Transverse colon (tissue), 4 donors: ENCODE data around the gene CBX8. TPM values are rescaled to one million over a fixed set of nuclear protein-coding genes. Genes with fewer than 3 reads are reported as not detected.

ENCODE experiments used
- DNase-seq: peaks from one replicate; pipeline ENCODE4 v3.0.0-alpha.2; 2019
- H3K27ac ChIP-seq, 4 donors: fragments of 200-600 bp; sonication (generic); 2 replicates each; pipeline ENCODE4 v1.5.1; 2016 to 2018; ENCODE audit warnings: inconsistent platforms in 4 of 4
- H3K27me3 ChIP-seq: fragments of 200-600 bp; sonication (generic); 2 replicates; pipeline ENCODE4 v1.5.1; 2017; ENCODE audit warnings: inconsistent platforms
- H3K36me3 ChIP-seq, 4 donors: fragments of 200-600 bp; sonication (generic); 2 replicates each; pipeline ENCODE4 v1.5.1; 2017 to 2019; ENCODE audit warnings: inconsistent platforms in 4 of 4
- H3K4me1 ChIP-seq, 4 donors: fragments of 200-600 bp; sonication (generic); 2 replicates each; pipeline ENCODE4 v1.5.1; 2017 to 2020; ENCODE audit warnings: inconsistent platforms in 4 of 4
- H3K4me3 ChIP-seq, 4 donors: fragments of 200-600 bp; sonication (generic); 1 replicate in 1 of 4; 2 replicates in 3 of 4; pipeline versions ENCODE4 v1.5.1 to v1.6.1; 2017 to 2019; ENCODE audit warnings: inconsistent platforms in 4 of 4
- H3K9me3 ChIP-seq, 2 donors: fragments of 200-600 bp; sonication (generic); 2 replicates each; pipeline ENCODE4 v1.5.1; 2017 to 2019; ENCODE audit warnings: inconsistent platforms in 2 of 2
- CTCF ChIP-seq, 5 experiments: fragments of 200-600 bp in 3 of 5; fragments of 450-650 bp in 2 of 5; sonication (generic) in 3 of 5; IDR thresholded peaks; 1 replicate in 2 of 5; 2 replicates in 3 of 5; pipeline ENCODE4 v1.5.1; 2016 to 2017; ENCODE audit warnings: antibody characterized with exemption in 5 of 5, inconsistent platforms in 3 of 5, mild to moderate bottlenecking in 2 of 5, moderate library complexity in 1 of 5
- EP300 ChIP-seq: sonication (generic); formaldehyde crosslinking; IDR thresholded peaks from one replicate; pipeline ENCODE4 v1.6.1; 2017; ENCODE audit warnings: antibody characterized with exemption, low read depth
- POLR2A ChIP-seq: fragments of 450-650 bp; IDR thresholded peaks from one replicate; pipeline ENCODE4 v1.6.1; 2016; ENCODE audit warnings: antibody characterized with exemption, mild to moderate bottlenecking, moderate library complexity
- POLR2AphosphoS5 ChIP-seq, 3 donors: sonication (generic); formaldehyde crosslinking; IDR thresholded peaks; one replicate each; pipeline ENCODE4 v1.6.1; 2016; ENCODE audit warnings: antibody characterized with exemption in 3 of 3
- WGBS, 2 donors: methylation state at CpG; one replicate each; pipeline ENCODE4 v1.1.5; 2018; ENCODE audit warnings: low coverage in 1 of 2; 5-methylcytosine and 5-hydroxymethylcytosine counted together
- in situ Hi-C, 4 donors: fragments of 200-750 bp; cut with MboI; loops; one replicate each; pipeline versions ENCODE4 v1.15.0 to v1.15.1; 2017; ENCODE audit warnings: low sequenced_read_pairs in 3 of 4, low pct_ligation_motif_present in 1 of 4, low pct_unique_long_range_greater_than_20kb in 1 of 4
- intact Hi-C: fragments of 100-400 bp; cut with DNase I; formaldehyde crosslinking; loops from one replicate; pipeline ENCODE4 v1.15.1; 2023; ENCODE audit warnings: low total_unique reads
- total RNA-seq, 4 donors: library from RNA; depleted of rRNA; stranded (reverse); fragments of >200 nt; gene quantifications; one replicate each; pipeline ENCODE4 v1.1.0, GENCODE V29; 2016

The CBX8 gene
- total RNA-seq, 4 donors from 2014 or later: 1.5 to 4.4 (median 3.1) TPM

GRCh38 chr17:79794659-79795511 is 2.0 kb downstream of the CBX8 start:
- TF ChIP-seq CTCF (IDR thresholded peaks at IDR 0.05) (no peak), POLR2AphosphoS5 (IDR thresholded peaks at IDR 0.05) (no peak), POLR2A (no peak), EP300 (no peak)
- peaks cover 18 to 63% (median 49%) of the 10 kb centered on the region in 4 donors for H3K4me1 ChIP-seq
- DNase-seq: no peak
- in situ Hi-C loops (no loop called here), intact Hi-C loops (loop anchor here (5.0 kb wide), 1 partner anchor 47 kb away; no protein-coding TSS in a partner anchor)
- H3K4me3 ChIP-seq: no peak overlapping the region
- no peak overlapping the region for H3K27ac ChIP-seq
- H3K9me3 ChIP-seq: no peaks in the 10 kb centered on the region
- H3K36me3 ChIP-seq: no peaks in the 10 kb centered on the region
- WGBS, 2 donors: 91 to 100% methylated on average over 3 to 45 of the region's 47 CpGs
- H3K27me3 ChIP-seq: peaks cover 66% of the 10 kb centered on the region

- in situ Hi-C loops: no loop called here
- TF ChIP-seq CTCF (IDR thresholded peaks at IDR 0.05) (no peak), POLR2A (no peak), EP300 (no peak)
- Histone ChIP-seq H3K27me3 (peaks cover 66% of the 10 kb centered on the region), H3K9me3 (no peaks in the 10 kb centered on the region), H3K27ac (peak overlapping the region in 2 of 4 donors; percentile 13 to 31), H3K4me1 (peaks cover 18 to 59% (median 49%) of the 10 kb centered on the region in 4 donors), H3K36me3 (no peaks in the 10 kb centered on the region), H3K4me3 (no peak overlapping the region)
- no peak for DNase-seq
- intact Hi-C loops: no loop called here
- 57 to 61% methylated on average over 3 of the region's 3 CpGs for WGBS, 2 donors
Measured at GRCh38 chr17:79793924-79794304, 3.0 kb downstream of the CBX8 start.

GRCh38 chr17:79792984-79793923 is 3.6 kb downstream of the CBX8 start:
- peak overlapping the region in 3 of 4 donors; percentile 5 to 32 (median 25) for H3K4me3 ChIP-seq
- 40 to 50% methylated on average over 1 to 63 of the region's 63 CpGs for WGBS, 2 donors

More at GRCh38 chr17:79792984-79793923, 3.6 kb downstream of the CBX8 start:
- no peak for DNase-seq
- H3K27ac ChIP-seq: peak overlapping the region; percentile 31 to 53 (median 40)
- H3K9me3 ChIP-seq: no peaks in the 10 kb centered on the region
- intact Hi-C loops: no loop called here
- in situ Hi-C loops: no loop called here
- no peaks in the 10 kb centered on the region for H3K36me3 ChIP-seq
- H3K27me3 ChIP-seq: peaks cover 66% of the 10 kb centered on the region
- TF ChIP-seq CTCF (IDR thresholded peaks at IDR 0.05) (no peak), POLR2A (no peak), EP300 (no peak), POLR2AphosphoS5 (IDR thresholded peaks at IDR 0.05) (peak; percentile 13 to 40 (median 34))
- peaks cover 13 to 53% (median 42%) of the 10 kb centered on the region in 4 donors for H3K4me1 ChIP-seq
